Osteoblast (primary cell): ENCODE results near the gene DNAH11. TPM values are rescaled to one million over a fixed set of nuclear protein-coding genes. Genes with fewer than 3 reads are reported as not detected.
A peak's percentile ranks its signal among the peaks of the same experiment; 100 is the strongest.

ENCODE experiments used
- DNase-seq: peaks from one replicate; pipeline ENCODE4 v3.0.0; 2011; ENCODE audit warnings: low spot score, mixed read lengths; ENCODE audit not compliant: insufficient read length; ENCODE audit errors: missing footprints
- H2AFZ ChIP-seq: 2 replicates; pipeline ENCODE4 v1.6.0; 2011; ENCODE audit warnings: mild to moderate bottlenecking, low read length
- H3K27ac ChIP-seq: 2 replicates; pipeline ENCODE4 v1.5.1; 2011; ENCODE audit warnings: mild to moderate bottlenecking, low read depth, low read length, moderate library complexity
- H3K27me3 ChIP-seq: 2 replicates; pipeline ENCODE4 v1.6.0; 2012; ENCODE audit warnings: mild to moderate bottlenecking, control low read depth, inconsistent platforms, low read length, moderate library complexity; ENCODE audit not compliant: insufficient read depth
- H3K36me3 ChIP-seq: 2 replicates; pipeline ENCODE4 v1.5.1; 2011; ENCODE audit warnings: mild to moderate bottlenecking, low read length, control low read depth, moderate library complexity; ENCODE audit not compliant: insufficient read depth
- H3K4me1 ChIP-seq: 2 replicates; pipeline ENCODE4 v1.5.1; 2011; ENCODE audit warnings: mild to moderate bottlenecking, low read length, control low read depth, moderate library complexity; ENCODE audit not compliant: insufficient read depth
- H3K4me2 ChIP-seq: 2 replicates; pipeline ENCODE4 v1.6.0; 2011; ENCODE audit warnings: mild to moderate bottlenecking, low read length; ENCODE audit not compliant: insufficient read depth
- H3K4me3 ChIP-seq: fragments of 200-600 bp; sonication (generic); 3 replicates; pipeline ENCODE4 v1.5.1; 2012; ENCODE audit warnings: mild to moderate bottlenecking, low read length, inconsistent platforms; ENCODE audit not compliant: insufficient read depth
- H3K79me2 ChIP-seq: 2 replicates; pipeline ENCODE4 v1.6.0; 2012; ENCODE audit warnings: mild to moderate bottlenecking, low read length, control low read depth, inconsistent platforms; ENCODE audit not compliant: insufficient read depth
- H3K9me3 ChIP-seq: 2 replicates; pipeline ENCODE4 v1.5.1; 2011; ENCODE audit warnings: low read depth, low read length, control low read depth
- H4K20me1 ChIP-seq: 2 replicates; pipeline ENCODE4 v1.6.0; 2012; ENCODE audit warnings: mild to moderate bottlenecking, low read length, control low read depth; ENCODE audit not compliant: insufficient read depth
- CTCF ChIP-seq: IDR thresholded peaks from 2 replicates; pipeline ENCODE4 v1.5.1; 2011; ENCODE audit warnings: mild to moderate bottlenecking, low read depth, low read length, moderate library complexity; ENCODE audit errors: extremely low read depth
- total RNA-seq: library from RNA; depleted of rRNA; stranded (reverse); fragments of >200 nt; gene quantifications from 2 replicates; pipeline ENCODE4 v1.2.3, GENCODE V29; 2012

DNAH11 gene
- under 0.01 and 1.1 TPM in 2 replicates for total RNA-seq

GRCh38 chr7:21542891-21543527, at the start of gene DNAH11:
Gene DNAH11 (plus strand): TSS chr7:21543039. CDS start chr7:21543246, 207 bp downstream.
- Histone ChIP-seq H3K9me3 (no peaks in the 10 kb centered on the region), H3K79me2 (no peaks in the 10 kb centered on the region), H2AFZ (peak within 1 kb of the TSS; percentile 41), H3K4me3 (peak within 1 kb of the TSS; percentile 30), H3K4me2 (peak within 1 kb of the TSS; percentile 53), H4K20me1 (no peaks in the 10 kb centered on the region), H3K27me3 (peaks cover 24% of the 10 kb centered on the region), H3K36me3 (no peaks in the 10 kb centered on the region), H3K4me1 (no peaks in the 10 kb centered on the region), H3K27ac (no peak within 1 kb of the TSS)
- no peak for TF ChIP-seq CTCF
- peak; percentile 48 for DNase-seq

GRCh38 chr7:21495731-21496130, 47.1 kb upstream of the DNAH11 start:
- Histone ChIP-seq H4K20me1 (no peaks in the 10 kb centered on the region), H3K4me1 (no peaks in the 10 kb centered on the region), H3K36me3 (no peaks in the 10 kb centered on the region), H3K79me2 (no peaks in the 10 kb centered on the region), H3K9me3 (no peaks in the 10 kb centered on the region), H3K4me2 (no peak overlapping the region), H3K27ac (no peak overlapping the region), H2AFZ (no peak overlapping the region), H3K4me3 (no peak overlapping the region), H3K27me3 (no peaks in the 10 kb centered on the region)
- DNase-seq, result no peak
- no peak for TF ChIP-seq CTCF

- no peaks in the 10 kb centered on the region for H3K79me2 ChIP-seq
- no peak for DNase-seq
Observed at GRCh38 chr7:21497072-21497471, 45.8 kb upstream of the DNAH11 start.

More at GRCh38 chr7:21497072-21497471, 45.8 kb upstream of the DNAH11 start:
- Histone ChIP-seq H3K36me3 (no peaks in the 10 kb centered on the region), H3K9me3 (no peaks in the 10 kb centered on the region), H4K20me1 (no peaks in the 10 kb centered on the region), H3K4me3 (no peak overlapping the region), H3K4me2 (no peak overlapping the region), H3K27me3 (no peaks in the 10 kb centered on the region), H3K27ac (no peak overlapping the region), H2AFZ (no peak overlapping the region), H3K4me1 (no peaks in the 10 kb centered on the region)
- peak; percentile 52 for TF ChIP-seq CTCF
